ENCODE results near the gene SNTA1.

Gene SNTA1

DNA sequence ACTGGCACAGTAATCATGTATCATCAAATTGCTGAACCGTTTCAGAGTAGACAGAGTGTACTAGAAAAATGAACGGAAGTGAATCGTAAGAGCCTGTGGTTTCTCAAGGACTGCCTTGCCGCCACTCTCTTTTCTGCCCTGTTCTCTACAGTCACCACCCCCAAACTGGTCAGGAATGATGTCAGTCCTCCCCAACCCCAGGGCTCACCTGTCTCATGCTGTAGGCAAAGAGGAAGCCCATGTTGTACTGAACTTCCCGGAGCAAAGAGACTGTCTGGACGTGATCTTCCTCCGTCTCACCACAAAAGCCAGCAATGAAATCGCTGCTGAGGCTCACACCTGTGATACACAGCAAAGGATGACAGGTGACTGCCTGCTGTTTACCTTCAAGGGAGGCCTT, 73.3 kb downstream of the SNTA1 start:
- Histone ChIP-seq H3K27me3 (ENCODE audit: control insufficient read depth in 1 of 2, insufficient read depth in 2 of 2, low read length in 2 of 2) (no peaks in the 10 kb centered on the region), H3K9ac (ENCODE audit: low read depth in 1 of 2, low read length in 2 of 2) (no peak overlapping the region), H3K4me3 (ENCODE audit: low read depth in 1 of 2, low read length in 2 of 2) (no peak overlapping the region), H3K27ac (ENCODE audit: low read depth, low read length) (no peak overlapping the region), H3K36me3 (ENCODE audit: control insufficient read depth in 1 of 2, insufficient read depth in 2 of 2, low read length in 2 of 2) (peaks cover 28 to 64% of the 10 kb centered on the region in 2 donors), H3K4me1 (ENCODE audit: control insufficient read depth in 1 of 2, insufficient read depth in 2 of 2, low read length in 2 of 2) (peaks cover 0 to 4% of the 10 kb centered on the region in 2 donors), H3K9me3 (ENCODE audit: control insufficient read depth in 1 of 2, low read length in 2 of 2) (no peaks in the 10 kb centered on the region)

DNA sequence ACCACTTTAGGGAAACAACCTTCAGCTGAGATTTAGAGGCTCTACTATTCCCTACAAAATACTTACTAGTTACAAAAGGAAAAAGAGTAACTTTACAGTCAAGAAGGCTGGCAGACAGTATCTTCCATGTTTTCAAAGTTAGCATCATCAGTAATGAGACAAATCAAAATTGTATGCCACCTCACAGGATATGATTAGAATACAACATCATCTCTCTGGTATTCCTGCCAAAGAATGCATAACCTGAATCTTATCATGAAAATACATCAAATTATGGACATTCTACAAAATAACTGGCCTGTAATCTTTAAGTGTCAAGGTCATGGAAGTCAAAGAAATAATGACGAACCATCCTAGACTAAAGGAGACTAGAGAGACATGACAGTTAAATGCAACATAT, 80.7 kb downstream of the SNTA1 start:
- Histone ChIP-seq H3K9me3 (ENCODE audit: control insufficient read depth in 1 of 2, low read length in 2 of 2) (no peaks in the 10 kb centered on the region), H3K4me1 (ENCODE audit: control insufficient read depth in 1 of 2, insufficient read depth in 2 of 2, low read length in 2 of 2) (no peaks in the 10 kb centered on the region), H3K4me3 (ENCODE audit: low read depth in 1 of 2, low read length in 2 of 2) (no peak overlapping the region), H3K27me3 (ENCODE audit: control insufficient read depth in 1 of 2, insufficient read depth in 2 of 2, low read length in 2 of 2) (no peaks in the 10 kb centered on the region), H3K27ac (ENCODE audit: low read depth, low read length) (no peak overlapping the region), H3K36me3 (ENCODE audit: control insufficient read depth in 1 of 2, insufficient read depth in 2 of 2, low read length in 2 of 2) (peaks cover 40 to 75% of the 10 kb centered on the region in 2 donors), H3K9ac (ENCODE audit: low read depth in 1 of 2, low read length in 2 of 2) (no peak overlapping the region)

DNA sequence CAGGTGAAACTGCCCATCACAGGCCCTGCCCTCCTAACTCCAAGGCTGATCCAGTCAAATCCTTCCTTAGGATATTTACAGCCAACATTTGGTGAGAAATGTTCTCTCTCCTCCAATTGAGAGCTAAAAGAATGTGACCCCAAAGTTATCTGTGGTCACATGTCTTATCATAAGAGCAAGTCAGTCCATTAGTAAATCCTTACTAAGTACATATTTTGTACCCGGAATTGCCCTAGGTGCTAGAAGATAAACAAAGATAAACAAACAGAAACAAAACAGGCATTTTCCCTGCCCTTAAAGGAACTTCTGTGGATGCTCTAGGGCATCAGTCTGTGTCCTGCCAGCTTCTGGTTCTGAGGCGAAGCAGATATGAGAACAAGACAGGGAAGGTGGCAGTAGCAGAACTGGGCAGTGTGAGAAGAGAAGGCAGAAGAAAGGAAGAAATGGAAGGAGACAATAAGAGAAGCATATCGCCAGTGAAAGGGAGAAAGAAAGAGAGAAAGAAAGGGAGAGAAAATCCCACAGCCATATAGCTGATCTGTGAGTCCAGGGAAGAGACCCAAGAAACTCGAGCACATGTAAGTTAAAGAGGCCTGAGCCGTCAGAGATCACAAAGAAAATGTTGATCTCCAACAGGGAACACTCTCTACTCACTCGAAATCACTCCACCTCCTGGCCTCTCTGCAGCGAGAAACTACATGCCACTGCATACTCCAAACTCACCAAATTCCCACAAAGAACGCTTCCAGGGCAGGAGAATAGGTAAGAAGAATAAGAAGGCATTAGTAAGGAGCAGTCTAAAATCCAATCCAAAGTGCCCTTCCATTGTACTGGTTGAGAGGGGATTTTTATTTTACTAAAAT, 83.9 kb downstream of the SNTA1 start:
- Histone ChIP-seq H3K27ac (ENCODE audit: low read depth, low read length) (no peak overlapping the region), H3K27me3 (ENCODE audit: control insufficient read depth in 1 of 2, insufficient read depth in 2 of 2, low read length in 2 of 2) (no peaks in the 10 kb centered on the region), H3K9me3 (ENCODE audit: control insufficient read depth in 1 of 2, low read length in 2 of 2) (no peaks in the 10 kb centered on the region), H3K36me3 (ENCODE audit: control insufficient read depth in 1 of 2, insufficient read depth in 2 of 2, low read length in 2 of 2) (peaks cover 26 to 57% of the 10 kb centered on the region in 2 donors), H3K4me3 (ENCODE audit: low read depth in 1 of 2, low read length in 2 of 2) (no peak overlapping the region), H3K9ac (ENCODE audit: low read depth in 1 of 2, low read length in 2 of 2) (no peak overlapping the region), H3K4me1 (ENCODE audit: control insufficient read depth in 1 of 2, insufficient read depth in 2 of 2, low read length in 2 of 2) (no peaks in the 10 kb centered on the region)

All from duodenal mucosa (tissue), 2 donors.